Calu3 (cell line): Measurements from ENCODE around the gene LAMA2. TPM values are rescaled to one million over a fixed set of nuclear protein-coding genes. Genes with fewer than 3 reads are reported as not detected.

Experiments used
- BruUV-seq: library from RNA; stranded (reverse); fragments of 400-500 nt; replicated peaks from 2 replicates; lab custom pipeline; 2021; lab: Mats Ljungman, UMichigan
- CTCF ChIA-PET: fragments of 300-600 bp; sonication (Branson Sonifier 250); formaldehyde crosslinking; loops from one replicate; lab custom pipeline; 2022; ENCODE audit warnings: antibody characterized with exemption; lab: Charles Lee
- DNase-seq: peaks from one replicate; pipeline ENCODE4 v3.0.0; 2022
- H3K27ac Mint-ChIP-seq: one replicate; pipeline ENCODE4 v1.8.0; 2022; ENCODE audit warnings: mixed read lengths; ENCODE audit not compliant: unreplicated experiment
- H3K27me3 Mint-ChIP-seq: one replicate; pipeline ENCODE4 v1.8.0; 2022; ENCODE audit warnings: mixed read lengths; ENCODE audit not compliant: unreplicated experiment
- H3K36me3 Mint-ChIP-seq: one replicate; pipeline ENCODE4 v1.8.0; 2022; ENCODE audit warnings: mild to moderate bottlenecking, moderate library complexity, mixed read lengths; ENCODE audit not compliant: insufficient read depth, unreplicated experiment
- H3K4me1 Mint-ChIP-seq: one replicate; pipeline ENCODE4 v1.8.0; 2022; ENCODE audit warnings: mild to moderate bottlenecking, low read depth, mixed read lengths; ENCODE audit not compliant: unreplicated experiment
- H3K4me3 Mint-ChIP-seq: one replicate; pipeline ENCODE4 v1.8.0; 2022; ENCODE audit warnings: mild to moderate bottlenecking, low read depth, moderate library complexity, mixed read lengths; ENCODE audit not compliant: unreplicated experiment
- H3K9me3 Mint-ChIP-seq: one replicate; pipeline ENCODE4 v1.8.0; 2022; ENCODE audit warnings: low read depth, mixed read lengths; ENCODE audit not compliant: unreplicated experiment
- CTCF ChIP-seq: fragments of 200-600 bp; IDR thresholded peaks from one replicate; pipeline ENCODE4 v1.8.0; 2022; ENCODE audit warnings: antibody characterized with exemption; ENCODE audit not compliant: unreplicated experiment
- intact Hi-C: fragments of 100-400 bp; cut with micrococcal nuclease; formaldehyde crosslinking; loops from one replicate; pipeline ENCODE4 v1.10.0; 2022; ENCODE audit not compliant: unreplicated experiment
- total RNA-seq: library from RNA; stranded (reverse); gene quantifications from 2 replicates; pipeline ENCODE4 v1.2.3, GENCODE V29; 2022

Gene LAMA2
- total RNA-seq, 1 experiment from 2014 or later, result 0.80 TPM

- H3K27me3 Mint-ChIP-seq, result no peaks in the 10 kb centered on the region
- peak overlapping the region; percentile 94 for H3K27ac Mint-ChIP-seq
- peak; percentile 52 for TF ChIP-seq CTCF
- peaks cover 62% of the 10 kb centered on the region for H3K4me1 Mint-ChIP-seq
- BruUV-seq, result TSS peak; percentile 65
- peaks cover 44% of the 10 kb centered on the region for H3K36me3 Mint-ChIP-seq
- DNase-seq, result peak; percentile 71
- CTCF ChIA-PET, result interaction anchor here (1.1 to 1.8 kb wide), 5 partner anchors 11 to 230 kb away, joined by 3 to 13 read pairs (median 4); no protein-coding TSS in a partner anchor
- intact Hi-C loops, result no loop called here
- H3K9me3 Mint-ChIP-seq, result no peaks in the 10 kb centered on the region
- H3K4me3 Mint-ChIP-seq, result peak overlapping the region; percentile 45
Measured at GRCh38 chr6:129500958-129501739, 618.2 kb downstream of the LAMA2 start.

- intact Hi-C loops, result no loop called here
- TF ChIP-seq CTCF, result no peak
- BruUV-seq, result no TSS peak
- CTCF ChIA-PET, result interaction anchor here (1.1 to 1.8 kb wide), 5 partner anchors 11 to 229 kb away, joined by 3 to 13 read pairs (median 4); no protein-coding TSS in a partner anchor
- DNase-seq, result no peak
- no peaks in the 10 kb centered on the region for H3K27me3 Mint-ChIP-seq
- H3K9me3 Mint-ChIP-seq, result no peaks in the 10 kb centered on the region
- H3K27ac Mint-ChIP-seq, result peak overlapping the region; percentile 94
- H3K4me3 Mint-ChIP-seq, result peak overlapping the region; percentile 45
- H3K4me1 Mint-ChIP-seq, result peaks cover 63% of the 10 kb centered on the region
- peaks cover 45% of the 10 kb centered on the region for H3K36me3 Mint-ChIP-seq
Measured at GRCh38 chr6:129501740-129502660, 619.1 kb downstream of the LAMA2 start.

- Mint-ChIP-seq H3K4me3 (no peak overlapping the region), H3K4me1 (peaks cover 57% of the 10 kb centered on the region), H3K36me3 (peaks cover 33% of the 10 kb centered on the region), H3K27me3 (no peaks in the 10 kb centered on the region), H3K9me3 (no peaks in the 10 kb centered on the region), H3K27ac (peak overlapping the region; percentile 28)
- no peak for TF ChIP-seq CTCF
- intact Hi-C loops, result no loop called here
- CTCF ChIA-PET, result no interaction called here
- BruUV-seq, result no TSS peak
- DNase-seq, result no peak
Measured at GRCh38 chr6:129504456-129504855, 621.5 kb downstream of the LAMA2 start.

- CTCF ChIA-PET, result interaction anchor here (0.6 kb wide), 1 partner anchor 256 kb away, joined by 3 read pairs; no protein-coding TSS in a partner anchor
- intact Hi-C loops, result no loop called here
- TF ChIP-seq CTCF, result no peak
- H3K27me3 Mint-ChIP-seq, result no peaks in the 10 kb centered on the region
- H3K27ac Mint-ChIP-seq, result peak overlapping the region; percentile 85
- H3K4me1 Mint-ChIP-seq, result peaks cover 48% of the 10 kb centered on the region
- peak overlapping the region; percentile 30 for H3K4me3 Mint-ChIP-seq
- H3K9me3 Mint-ChIP-seq, result no peaks in the 10 kb centered on the region
- H3K36me3 Mint-ChIP-seq, result peaks cover 25% of the 10 kb centered on the region
- peak; percentile 44 for DNase-seq
- BruUV-seq, result no TSS peak
Measured at GRCh38 chr6:129507059-129507807, 624.3 kb downstream of the LAMA2 start.
